CD14-positive monocyte (primary cell): ENCODE results near the gene HTR1D. TPM values are rescaled to one million over a fixed set of nuclear protein-coding genes. Genes with fewer than 3 reads are reported as not detected.
A peak's percentile ranks its signal among the peaks of the same experiment; 100 is the strongest.
"Not testable (repeated sequence)": the region's sequence is repeated elsewhere in the genome, so short reads cannot be mapped to it uniquely, and the experiment has no call there.

Experiments
- DNase-seq, 3 donors: peaks; one replicate each; pipeline ENCODE4 v3.0.0-alpha.2; 2011 to 2022
- H2AFZ ChIP-seq: 2 replicates; pipeline ENCODE4 v1.6.0; 2012; ENCODE audit warnings: mild to moderate bottlenecking, low read depth, low read length, inconsistent platforms; ENCODE audit not compliant: insufficient read depth, poor library complexity, severe bottlenecking
- H3K27ac ChIP-seq, 2 donors: 1 replicate in 1 of 2; 2 replicates in 1 of 2; pipeline ENCODE4 v1.5.1; 2012 to 2013; ENCODE audit warnings: low read length in 2 of 2, control low read depth in 1 of 2, inconsistent platforms in 1 of 2, low read depth in 1 of 2, mild to moderate bottlenecking in 1 of 2
- H3K27me3 ChIP-seq, 2 donors: one replicate each; pipeline versions ENCODE4 v1.6.0 to v1.6.1; 2011 to 2013; ENCODE audit warnings: low read length in 2 of 2; ENCODE audit not compliant: control insufficient read depth in 2 of 2, insufficient read depth in 2 of 2
- H3K36me3 ChIP-seq, 2 donors: replicated peaks in 1 of 2; 1 replicate in 1 of 2; 2 replicates in 1 of 2; pipeline versions ENCODE4 v1.5.1 to v1.6.1; 2012 to 2013; ENCODE audit warnings: low read length in 2 of 2, control low read depth in 1 of 2, inconsistent platforms in 1 of 2, mild to moderate bottlenecking in 1 of 2; ENCODE audit not compliant: insufficient read depth in 2 of 2, control insufficient read depth in 1 of 2
- H3K4me1 ChIP-seq, 2 donors: 1 replicate in 1 of 2; 2 replicates in 1 of 2; pipeline versions ENCODE4 v1.5.1 to v1.6.1; 2012 to 2013; ENCODE audit warnings: low read length in 2 of 2, control low read depth in 1 of 2, inconsistent platforms in 1 of 2, mild to moderate bottlenecking in 1 of 2, moderate library complexity in 1 of 2; ENCODE audit not compliant: insufficient read depth in 2 of 2, control insufficient read depth in 1 of 2
- H3K4me2 ChIP-seq: replicated peaks from 2 replicates; pipeline ENCODE3; 2012; ENCODE audit warnings: low read length, moderate library complexity, mild to moderate bottlenecking; ENCODE audit not compliant: poor library complexity, severe bottlenecking; ENCODE audit errors: extremely low read depth
- H3K4me3 ChIP-seq, 3 experiments: fragments of 200-600 bp in 1 of 3; sonication (generic) in 1 of 3; replicated peaks in 1 of 3; 1 replicate in 2 of 3; 2 replicates in 1 of 3; pipeline ENCODE4 v1.5.1; 2011 to 2013; ENCODE audit warnings: low read length in 3 of 3, mild to moderate bottlenecking in 3 of 3, control low read depth in 2 of 3, low read depth in 2 of 3, inconsistent platforms in 1 of 3, moderate library complexity in 1 of 3
- H3K79me2 ChIP-seq: 2 replicates; pipeline ENCODE4 v1.6.0; 2012; ENCODE audit warnings: mild to moderate bottlenecking, control low read depth, inconsistent platforms, low read length, moderate library complexity; ENCODE audit not compliant: insufficient read depth
- H3K9ac ChIP-seq: 2 replicates; pipeline ENCODE4 v1.6.0; 2017; ENCODE audit warnings: low read length, mild to moderate bottlenecking; ENCODE audit not compliant: insufficient read depth, poor library complexity, severe bottlenecking
- H3K9me3 ChIP-seq, 2 donors: replicated peaks in 1 of 2; 1 replicate in 1 of 2; 2 replicates in 1 of 2; pipeline versions ENCODE4 v1.5.1 to v1.6.1; 2012 to 2013; ENCODE audit warnings: low read length in 2 of 2, control low read depth in 1 of 2; ENCODE audit not compliant: control insufficient read depth in 1 of 2, insufficient read depth in 1 of 2
- H4K20me1 ChIP-seq: 2 replicates; pipeline ENCODE4 v1.6.0; 2012; ENCODE audit warnings: mild to moderate bottlenecking, low read length, control low read depth, moderate library complexity; ENCODE audit not compliant: insufficient read depth
- H3K27ac Mint-ChIP-seq, 7 donors: one replicate each; pipeline ENCODE4 v1.8.0; 2020; ENCODE audit warnings: mild to moderate bottlenecking in 7 of 7, mixed read lengths in 7 of 7, moderate library complexity in 6 of 7, inconsistent platforms in 2 of 7
- H3K27me3 Mint-ChIP-seq, 3 donors: one replicate each; pipeline ENCODE4 v1.8.0; 2021 to 2022; ENCODE audit warnings: low read depth in 3 of 3, mild to moderate bottlenecking in 3 of 3, mixed read lengths in 3 of 3, moderate library complexity in 3 of 3, inconsistent platforms in 1 of 3
- H3K36me3 Mint-ChIP-seq, 2 donors: one replicate each; pipeline ENCODE4 v1.8.0; 2020; ENCODE audit warnings: mixed read lengths in 2 of 2, inconsistent platforms in 1 of 2, mild to moderate bottlenecking in 1 of 2
- H3K4me1 Mint-ChIP-seq: one replicate; pipeline ENCODE4 v1.8.0; 2020; ENCODE audit warnings: mild to moderate bottlenecking, mixed read lengths
- H3K4me3 Mint-ChIP-seq, 2 donors: one replicate each; pipeline ENCODE4 v1.8.0; 2020; ENCODE audit warnings: mild to moderate bottlenecking in 2 of 2, mixed read lengths in 2 of 2, moderate library complexity in 1 of 2
- H3K9me3 Mint-ChIP-seq, 7 donors: one replicate each; pipeline ENCODE4 v1.8.0; 2020 to 2022; ENCODE audit warnings: mixed read lengths in 7 of 7, mild to moderate bottlenecking in 6 of 7, moderate library complexity in 6 of 7, inconsistent platforms in 2 of 7
- WGBS: methylation state at CpG from one replicate; pipeline ENCODE4 v1.1.5; 2013; ENCODE audit warnings: missing lambda C conversion rate; ENCODE audit not compliant: insufficient coverage; 5-methylcytosine and 5-hydroxymethylcytosine counted together
- intact Hi-C, 2 donors: fragments of 100-400 bp; cut with micrococcal nuclease; formaldehyde crosslinking; loops; one replicate each; pipeline versions ENCODE4 v1.15.0 to v1.15.1; 2023
- polyA minus RNA-seq: library from RNA; depleted of rRNA, polyadenylated mRNA; stranded (reverse); fragments of >200 nt; gene quantifications from 2 replicates; pipeline ENCODE4 v1.2.3, GENCODE V29; 2012
- polyA plus RNA-seq, 3 donors: library from polyadenylated mRNA; depleted of rRNA in 1 of 3; unstranded in 2 of 3; stranded (reverse) in 1 of 3; fragments of 300-500 nt in 2 of 3; fragments of >200 nt in 1 of 3; fragmentation: Illumina TruSeq in 2 of 3; gene quantifications; 1 replicate in 2 of 3; 2 replicates in 1 of 3; pipeline ENCODE4 v1.2.3, GENCODE V29; 2012 to 2021
- total RNA-seq, 12 experiments: library from RNA in 1 of 12; stranded (reverse) in 1 of 12; fragments of 120-200 nt in 1 of 12; gene quantifications; one replicate each; pipeline ENCODE4 v1.2.4 and lab custom pipeline; 2013 to 2026; ENCODE audit warnings: mixed read lengths in 6 of 12, inconsistent platforms in 1 of 12
- TF ChIP-seq, protein P1 (sequence below): fragments of 200-600 bp; IDR thresholded peaks from one replicate; pipeline ENCODE4 v1.8.0; 2022; ENCODE audit warnings: antibody characterized with exemption, mild to moderate bottlenecking

Gene HTR1D, protein sequence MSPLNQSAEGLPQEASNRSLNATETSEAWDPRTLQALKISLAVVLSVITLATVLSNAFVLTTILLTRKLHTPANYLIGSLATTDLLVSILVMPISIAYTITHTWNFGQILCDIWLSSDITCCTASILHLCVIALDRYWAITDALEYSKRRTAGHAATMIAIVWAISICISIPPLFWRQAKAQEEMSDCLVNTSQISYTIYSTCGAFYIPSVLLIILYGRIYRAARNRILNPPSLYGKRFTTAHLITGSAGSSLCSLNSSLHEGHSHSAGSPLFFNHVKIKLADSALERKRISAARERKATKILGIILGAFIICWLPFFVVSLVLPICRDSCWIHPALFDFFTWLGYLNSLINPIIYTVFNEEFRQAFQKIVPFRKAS
- total RNA-seq (2013) = not detected
- not detected for polyA plus RNA-seq
- polyA minus RNA-seq = not detected in 2 replicates
- total RNA-seq (lab: John Stamatoyannopoulos, UW) = 0 to 0.92 (median 0.05) reads per million in 11 experiments

DNA sequence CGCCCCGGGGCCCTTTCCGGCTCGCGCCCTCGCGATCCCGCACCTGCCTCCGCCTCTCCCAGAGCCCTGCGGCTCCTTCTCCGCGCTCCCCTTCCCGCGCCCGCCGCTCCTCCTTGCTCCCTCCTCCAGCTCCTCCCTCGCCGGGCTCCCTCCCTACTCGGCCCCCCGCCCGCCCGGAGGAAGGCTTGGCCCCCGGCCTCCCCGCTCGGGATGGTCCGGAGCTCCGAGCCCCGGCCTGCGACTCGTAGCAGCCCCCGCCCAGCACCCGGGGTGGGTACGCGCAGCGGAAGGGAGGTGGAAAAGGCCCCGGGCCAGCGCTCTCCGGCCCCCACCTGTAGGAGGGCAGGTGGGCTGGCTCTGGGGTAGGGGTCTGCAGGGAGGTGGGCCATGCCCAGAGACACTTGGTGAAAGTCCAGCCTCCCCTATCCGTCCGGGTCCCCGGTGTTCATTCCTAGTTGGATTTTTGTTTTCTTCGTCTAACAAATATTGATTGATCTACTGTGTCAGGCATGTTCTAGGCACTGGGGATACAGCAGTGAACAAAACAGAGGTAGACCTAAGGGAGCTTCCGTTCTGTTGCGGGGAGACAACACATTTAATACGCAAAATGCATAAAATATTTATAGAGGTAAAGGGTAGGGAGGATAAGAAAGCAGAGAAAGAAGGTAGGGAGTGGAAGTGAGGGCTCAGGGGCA is at the start of gene HTR1D:
Gene HTR1D, minus strand, starts transcription at position 82 of the 695 bp plus-strand sequence. CDS start 23,283 bp downstream, outside the sequence.
- H3K27ac Mint-ChIP-seq = no peak within 1 kb of the TSS
- H3K4me1 ChIP-seq = peaks cover 0 to 10% of the 10 kb centered on the region in 2 donors
- H3K36me3 ChIP-seq = no peaks in the 10 kb centered on the region
- H3K9ac ChIP-seq = no peak within 1 kb of the TSS
- peaks cover 54 to 76% (median 67%) of the 10 kb centered on the region in 3 donors for H3K27me3 Mint-ChIP-seq
- no peak within 1 kb of the TSS for H3K27ac ChIP-seq
- H3K79me2 ChIP-seq = no peaks in the 10 kb centered on the region
- DNase-seq = no peak
- H4K20me1 ChIP-seq = no peaks in the 10 kb centered on the region
- no peaks in the 10 kb centered on the region for H3K36me3 Mint-ChIP-seq
- no peak within 1 kb of the TSS for H2AFZ ChIP-seq
- WGBS = 2% methylated on average over 13 of the region's 45 CpGs
- intact Hi-C loops = no loop called here
- H3K27me3 ChIP-seq = peaks cover 27 to 49% of the 10 kb centered on the region in 2 donors
- peak within 1 kb of the TSS in 1 of 2 donors; percentile 65 for H3K4me3 Mint-ChIP-seq
- peaks cover 2% of the 10 kb centered on the region for H3K4me1 Mint-ChIP-seq
- peak within 1 kb of the TSS; percentile 34 for H3K4me2 ChIP-seq
- no peak within 1 kb of the TSS for H3K4me3 ChIP-seq
- peaks cover 0 to 5% (median 0%) of the 10 kb centered on the region in 7 donors for H3K9me3 Mint-ChIP-seq
- peaks cover 0 to 3% of the 10 kb centered on the region in 2 donors for H3K9me3 ChIP-seq
- TF ChIP-seq, protein P1, sequence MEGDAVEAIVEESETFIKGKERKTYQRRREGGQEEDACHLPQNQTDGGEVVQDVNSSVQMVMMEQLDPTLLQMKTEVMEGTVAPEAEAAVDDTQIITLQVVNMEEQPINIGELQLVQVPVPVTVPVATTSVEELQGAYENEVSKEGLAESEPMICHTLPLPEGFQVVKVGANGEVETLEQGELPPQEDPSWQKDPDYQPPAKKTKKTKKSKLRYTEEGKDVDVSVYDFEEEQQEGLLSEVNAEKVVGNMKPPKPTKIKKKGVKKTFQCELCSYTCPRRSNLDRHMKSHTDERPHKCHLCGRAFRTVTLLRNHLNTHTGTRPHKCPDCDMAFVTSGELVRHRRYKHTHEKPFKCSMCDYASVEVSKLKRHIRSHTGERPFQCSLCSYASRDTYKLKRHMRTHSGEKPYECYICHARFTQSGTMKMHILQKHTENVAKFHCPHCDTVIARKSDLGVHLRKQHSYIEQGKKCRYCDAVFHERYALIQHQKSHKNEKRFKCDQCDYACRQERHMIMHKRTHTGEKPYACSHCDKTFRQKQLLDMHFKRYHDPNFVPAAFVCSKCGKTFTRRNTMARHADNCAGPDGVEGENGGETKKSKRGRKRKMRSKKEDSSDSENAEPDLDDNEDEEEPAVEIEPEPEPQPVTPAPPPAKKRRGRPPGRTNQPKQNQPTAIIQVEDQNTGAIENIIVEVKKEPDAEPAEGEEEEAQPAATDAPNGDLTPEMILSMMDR = no peak

DNA sequence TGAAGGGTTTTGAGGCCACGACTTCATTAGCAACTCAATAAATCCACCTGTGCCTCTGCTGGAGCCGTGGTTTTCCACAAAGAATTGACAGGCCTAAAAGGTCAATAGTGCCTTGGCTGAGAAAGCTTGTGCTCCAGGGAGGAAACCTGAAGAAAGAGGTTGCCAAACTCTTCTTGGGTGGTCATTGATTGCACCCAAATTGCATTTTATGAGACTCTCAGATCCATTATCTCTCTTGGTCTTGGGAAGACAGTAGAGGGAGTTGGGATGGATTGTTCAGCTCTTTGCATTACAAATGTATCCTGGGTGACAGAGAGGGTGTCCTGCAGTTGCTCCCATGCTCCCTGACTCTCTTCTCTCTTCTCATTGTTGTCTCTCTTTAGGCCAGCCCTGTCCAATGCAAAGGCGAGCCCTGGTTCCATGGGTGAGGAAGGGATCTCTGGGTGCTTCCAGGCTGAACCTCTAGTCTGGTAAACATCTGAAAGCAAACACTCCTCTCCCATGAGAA is 46.1 kb upstream of the HTR1D start:
- H2AFZ ChIP-seq = no peak overlapping the region
- no CpG with 5 or more reads among the region's 3 CpGs for WGBS
- H3K27ac ChIP-seq = no peak overlapping the region
- Mint-ChIP-seq H3K36me3 (no peaks in the 10 kb centered on the region), H3K9me3 (peaks cover 0 to 8% (median 0%) of the 10 kb centered on the region in 7 donors), H3K4me1 (peaks cover 5% of the 10 kb centered on the region), H3K27me3 (peaks cover 1 to 4% (median 3%) of the 10 kb centered on the region in 3 donors), H3K27ac (peak overlapping the region in 1 of 7 donors; percentile 46), H3K4me3 (no peak overlapping the region)
- H3K4me1 ChIP-seq = no peaks in the 10 kb centered on the region
- H3K79me2 ChIP-seq = no peaks in the 10 kb centered on the region
- no peak overlapping the region for H3K4me3 ChIP-seq
- H3K27me3 ChIP-seq = no peaks in the 10 kb centered on the region
- H3K9ac ChIP-seq = no peak overlapping the region
- DNase-seq = no peak
- H3K4me2 ChIP-seq = no peak overlapping the region
- H3K9me3 ChIP-seq = no peaks in the 10 kb centered on the region
- intact Hi-C loops = no loop called here
- H3K36me3 ChIP-seq = no peaks in the 10 kb centered on the region
- H4K20me1 ChIP-seq = no peaks in the 10 kb centered on the region
- TF ChIP-seq, protein P1 = no peak

DNA sequence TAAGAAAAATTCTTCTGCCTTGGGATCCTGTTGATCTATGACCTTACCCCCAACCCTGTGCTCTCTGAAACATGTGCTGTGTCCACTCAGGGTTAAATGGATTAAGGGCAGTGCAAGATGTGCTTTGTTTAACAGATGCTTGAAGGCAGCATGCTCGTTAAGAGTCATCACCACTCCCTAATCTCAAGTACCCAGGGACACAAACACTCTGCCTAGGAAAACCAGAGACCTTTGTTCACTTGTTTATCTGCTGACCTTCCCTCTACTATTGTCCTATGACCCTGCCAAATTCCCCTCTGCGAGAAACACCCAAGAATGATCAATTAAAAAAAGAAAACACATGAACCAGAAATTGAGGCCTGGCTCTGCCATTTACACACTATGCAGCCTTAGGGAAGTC is 40.8 kb upstream of the HTR1D start:
- H4K20me1 ChIP-seq, H3K4me1 ChIP-seq, H3K79me2 ChIP-seq, H3K36me3 ChIP-seq, H3K4me3 Mint-ChIP-seq, H3K27ac ChIP-seq, H3K4me3 ChIP-seq, H3K4me2 ChIP-seq, intact Hi-C loops, DNase-seq, H3K36me3 Mint-ChIP-seq, H2AFZ ChIP-seq, H3K9ac ChIP-seq, H3K27ac Mint-ChIP-seq, H3K4me1 Mint-ChIP-seq, H3K9me3 ChIP-seq, H3K27me3 Mint-ChIP-seq, H3K27me3 ChIP-seq: not testable (repeated sequence)
- H3K9me3 Mint-ChIP-seq = peaks cover 0 to 15% (median 2%) of the 10 kb centered on the region in 7 donors
- 83% methylated on average over 1 of the region's 2 CpGs for WGBS
